ENCODE data around the gene PPARD.
A peak's percentile ranks its signal among the peaks of the same experiment; 100 is the strongest.

Gene PPARD

DNA sequence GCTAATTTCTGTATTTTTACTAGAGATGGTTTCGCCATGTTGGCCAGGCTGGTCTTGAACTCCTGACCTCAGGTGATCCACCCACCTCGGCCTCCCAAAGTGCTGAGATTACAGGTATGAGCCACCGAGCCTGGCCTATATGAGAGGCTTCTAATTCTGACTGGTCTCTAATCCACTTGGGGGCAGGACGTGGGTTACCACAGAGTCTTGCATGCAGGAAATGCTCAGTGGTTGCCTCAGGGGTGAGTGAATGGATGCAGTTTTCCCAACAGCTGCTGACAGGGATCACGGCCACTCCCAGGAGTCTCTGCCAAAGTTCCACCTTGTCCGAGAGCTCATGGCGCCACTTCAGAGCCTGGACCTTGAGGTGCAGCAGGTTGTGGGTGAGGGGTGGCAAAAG, 103.3 kb downstream of the PPARD start:
- DNase-seq, result no peak

DNA sequence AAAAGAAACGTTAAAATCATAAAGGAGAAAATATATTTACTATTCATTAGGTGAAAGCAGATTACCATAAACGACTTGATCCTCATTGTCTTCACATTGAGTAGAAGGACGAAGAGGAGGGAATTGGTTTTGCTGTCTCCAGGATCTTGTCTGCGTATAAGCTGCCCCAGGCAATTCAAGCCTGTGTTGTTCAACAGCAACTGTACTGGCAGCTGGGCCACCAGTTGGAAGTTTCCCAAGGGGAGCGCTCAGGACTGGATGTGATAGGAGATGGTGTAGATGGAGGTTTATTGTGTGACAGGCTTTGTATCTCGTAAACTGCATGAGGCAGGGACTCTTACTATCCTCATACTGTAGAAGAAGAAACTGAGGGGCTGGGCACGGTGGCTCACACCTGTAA, 105.8 kb downstream of the PPARD start:
- DNase-seq, result no peak

DNA sequence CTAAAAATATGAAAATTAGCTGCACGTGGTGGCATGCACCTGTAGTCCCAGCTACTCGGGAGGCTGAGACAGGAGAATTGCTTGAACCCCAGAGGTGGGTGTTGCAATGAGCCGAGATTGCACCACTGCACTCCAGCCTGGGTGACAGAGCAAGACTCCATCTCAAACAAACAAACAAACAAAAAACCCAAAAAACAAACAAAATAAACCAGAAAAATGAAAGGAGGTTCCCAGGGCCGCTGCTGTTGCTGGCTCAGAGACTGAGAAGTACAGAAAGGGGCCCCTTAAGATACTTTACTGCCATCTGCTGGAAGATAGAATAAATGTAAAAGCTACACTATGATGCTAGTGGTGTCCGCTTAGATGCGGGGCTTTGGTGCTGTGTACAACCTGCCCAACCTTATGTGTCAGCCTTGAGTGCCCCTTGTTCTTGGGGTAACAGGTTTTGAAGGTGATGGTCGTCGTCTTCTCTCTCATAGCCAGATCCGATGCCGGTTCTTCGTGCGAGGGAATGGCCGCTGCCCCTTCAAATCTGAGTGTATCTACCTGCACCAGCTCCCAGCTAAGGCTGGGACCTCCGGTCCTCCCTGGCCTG, 107.0 kb downstream of the PPARD start:
- peak; percentile 82 for DNase-seq

DNA sequence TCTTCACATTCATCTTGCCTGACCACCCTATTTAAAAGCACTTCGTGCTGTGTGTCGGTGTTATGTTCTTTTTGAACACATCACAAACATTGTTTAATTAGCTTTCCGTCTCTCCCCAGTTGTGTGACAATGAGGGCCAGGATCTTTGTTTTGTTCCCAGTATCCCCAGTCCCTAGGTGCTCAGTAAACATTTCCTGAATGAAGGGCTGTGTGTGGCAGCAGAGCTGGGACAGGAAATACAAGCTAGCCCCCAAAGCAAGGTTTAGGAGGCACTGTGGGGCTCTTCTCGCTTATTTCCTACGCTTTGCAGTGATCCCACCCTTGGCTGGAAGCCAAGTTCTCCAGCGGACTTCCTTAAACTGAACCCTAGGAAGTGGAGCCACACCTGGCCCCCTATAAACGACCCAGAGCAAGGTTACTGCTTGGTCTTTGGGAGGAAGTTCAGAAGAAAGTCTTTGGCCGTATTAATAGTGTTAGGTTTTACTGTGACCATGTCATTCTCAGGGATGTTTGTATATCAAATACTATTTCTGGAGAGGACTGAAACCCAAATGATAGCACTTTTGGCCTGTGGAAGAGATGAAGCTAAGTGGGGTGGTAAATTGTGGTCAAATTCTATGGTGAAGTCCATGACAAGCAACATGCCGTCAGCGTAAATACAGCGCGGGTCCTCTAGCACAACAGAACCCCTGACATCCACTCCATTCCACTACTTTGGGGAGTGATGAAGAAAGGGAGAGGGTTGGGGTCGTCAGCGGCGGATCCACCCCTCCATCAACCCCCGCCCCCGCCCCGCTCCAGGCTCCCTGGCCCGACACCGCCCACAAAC, 109.2 kb downstream of the PPARD start:
- DNase-seq, result no peak

DNA sequence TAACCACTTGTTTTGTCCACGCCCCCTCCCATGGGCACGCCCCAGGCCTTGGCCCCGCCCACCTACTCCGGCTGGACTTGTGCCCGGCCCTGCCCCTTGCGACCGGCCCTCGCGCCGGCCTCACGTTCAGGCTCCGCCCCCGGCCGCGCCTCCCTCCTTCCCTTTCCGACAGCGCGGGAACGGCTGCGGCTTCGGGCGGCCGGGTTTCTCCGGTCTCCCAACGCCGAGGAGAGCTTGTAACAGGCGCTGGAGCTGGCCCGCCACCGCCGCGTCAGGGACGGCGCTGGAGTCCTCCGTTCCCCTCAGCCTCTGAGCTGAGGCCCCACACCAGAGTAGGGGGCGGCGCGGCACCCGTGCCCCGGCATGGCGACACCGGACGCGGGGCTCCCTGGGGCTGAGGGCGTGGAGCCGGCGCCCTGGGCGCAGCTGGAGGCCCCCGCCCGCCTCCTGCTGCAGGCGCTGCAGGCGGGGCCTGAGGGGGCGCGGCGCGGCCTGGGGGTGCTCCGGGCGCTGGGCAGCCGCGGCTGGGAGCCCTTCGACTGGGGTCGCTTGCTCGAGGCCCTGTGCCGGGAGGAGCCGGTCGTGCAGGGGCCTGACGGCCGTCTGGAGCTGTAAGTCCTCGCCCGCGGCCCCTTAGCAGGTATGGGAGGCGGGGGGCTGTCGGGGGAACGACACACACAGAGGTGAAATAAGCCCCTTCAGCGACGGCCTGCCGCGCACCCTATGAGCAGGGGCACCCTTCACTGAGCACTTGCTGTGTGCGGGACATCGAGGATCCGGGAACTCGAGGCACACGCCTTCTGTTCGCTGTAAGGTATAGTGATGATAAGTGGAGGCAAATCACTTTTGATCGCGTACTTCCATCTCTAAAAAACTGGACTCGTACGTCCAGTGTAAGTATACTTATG, 110.1 kb downstream of the PPARD start, which contains the start of gene FANCE:
FANCE (plus strand) TSS at position 156 of the 908 bp plus-strand sequence; CDS start at position 364, 208 bp downstream.
- peak; percentile 93 for DNase-seq

DNA sequence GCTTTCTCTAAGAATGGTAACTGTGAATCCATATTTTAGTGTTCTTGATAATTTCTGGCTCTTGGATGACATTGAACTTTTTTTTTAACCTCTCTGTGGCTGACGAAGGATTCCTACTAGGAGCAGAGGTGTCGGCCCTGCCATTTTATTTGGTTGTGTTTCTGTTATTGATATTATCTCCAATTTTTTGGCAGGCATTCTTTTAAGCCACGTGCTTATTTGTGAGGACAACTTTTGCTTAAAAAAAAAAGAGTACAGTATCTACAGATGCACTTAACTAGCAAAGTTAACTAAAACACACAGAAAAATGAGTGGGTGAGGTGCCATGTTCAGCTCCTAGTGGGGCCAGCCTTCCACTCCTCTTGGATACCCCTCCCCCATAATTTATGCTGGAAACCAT, 110.9 kb downstream of the PPARD start:
- no peak for DNase-seq

DNA sequence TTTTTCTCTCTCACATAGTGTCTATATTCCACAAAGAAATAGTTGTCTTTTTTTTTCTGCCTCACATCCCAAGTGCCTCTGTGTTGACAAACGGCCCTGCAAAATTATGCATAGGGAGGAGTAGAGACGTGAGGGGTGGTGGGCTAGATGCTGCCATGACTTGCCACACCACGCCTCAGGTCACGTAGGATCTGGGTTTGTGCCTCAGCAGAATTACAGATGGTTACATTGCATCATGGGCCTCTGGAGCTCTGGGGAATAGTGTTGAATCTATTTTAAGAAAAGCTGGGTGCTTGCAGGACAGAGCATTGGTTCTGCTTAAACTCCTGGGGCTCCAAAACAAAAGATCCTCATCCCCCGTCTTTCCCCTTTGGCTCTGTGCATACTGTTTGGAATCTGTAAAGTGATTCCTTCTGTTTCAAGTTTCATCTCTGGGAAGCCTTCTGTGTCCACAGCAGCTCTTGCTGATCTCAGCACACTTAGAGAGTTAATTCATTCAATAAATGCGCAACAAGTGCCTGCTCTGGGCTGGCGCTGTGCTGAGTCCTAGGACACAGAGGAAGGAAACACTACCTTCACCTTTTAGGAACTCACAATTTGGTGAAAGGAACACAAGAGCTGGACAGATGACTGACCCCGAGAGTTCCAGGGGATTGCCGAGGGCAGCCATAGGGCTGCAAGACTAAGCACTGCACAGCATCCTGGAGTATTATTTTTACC, 112.2 kb downstream of the PPARD start:
- DNase-seq, result no peak

DNA sequence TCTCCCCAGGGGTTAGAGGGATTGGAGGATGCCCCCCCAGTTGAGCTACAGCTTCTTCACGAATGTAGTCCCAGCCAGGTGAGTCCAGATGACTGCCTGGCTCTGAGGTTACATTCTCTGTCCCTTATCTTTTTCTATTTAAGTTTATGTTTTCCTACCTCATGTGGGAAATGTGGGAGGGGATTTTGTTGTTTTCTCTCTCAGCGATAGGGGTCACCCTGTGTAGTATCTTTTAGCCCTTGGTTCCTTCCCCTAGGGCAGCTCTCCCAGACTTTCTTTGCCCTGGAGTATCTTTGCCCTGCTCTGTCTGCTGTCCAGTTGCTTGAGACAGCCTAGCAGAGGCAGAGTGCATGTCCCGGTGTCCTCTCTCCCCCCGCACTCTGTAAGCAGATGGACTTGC, 115.5 kb downstream of the PPARD start:
- DNase-seq, result no peak

DNA sequence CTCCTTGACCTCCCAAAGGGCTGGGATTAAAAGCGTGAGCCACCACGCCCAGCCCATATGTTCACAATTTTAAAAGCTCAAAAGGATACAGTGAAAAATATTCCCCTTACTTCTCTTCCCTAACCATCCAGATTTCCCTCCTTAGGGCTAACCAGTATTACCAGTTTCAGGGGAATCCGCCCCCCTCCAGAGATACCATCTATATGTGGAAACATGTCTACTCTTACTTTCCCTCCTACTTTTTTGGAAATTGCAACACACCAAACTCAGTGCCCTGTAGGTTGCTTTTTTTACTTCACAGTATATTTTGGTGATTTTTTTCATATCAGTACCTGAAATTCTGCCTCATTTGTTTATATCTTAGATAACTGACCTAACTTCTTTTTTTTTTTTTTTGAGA, 118.9 kb downstream of the PPARD start:
- DNase-seq, result no peak

DNA sequence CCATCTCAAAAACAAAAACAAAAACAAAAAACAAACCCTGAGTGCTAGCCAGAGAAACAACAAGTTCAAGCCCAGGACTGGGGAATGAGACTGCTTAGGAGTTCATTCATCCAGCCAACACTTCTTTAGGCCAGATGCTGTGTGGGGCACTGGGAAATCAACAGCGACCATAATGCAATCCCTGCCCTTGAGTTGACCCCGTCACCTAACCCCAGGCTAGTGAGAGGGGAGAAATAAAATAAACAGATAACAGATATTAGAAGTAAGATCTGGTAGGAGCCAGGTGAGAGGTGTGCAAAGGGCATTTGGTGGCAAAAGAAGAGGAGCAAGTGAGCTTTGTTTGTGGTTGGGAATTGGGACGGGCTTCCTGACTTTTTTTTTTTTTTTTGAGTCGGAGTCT, 120.9 kb downstream of the PPARD start:
- DNase-seq, result no peak

DNA sequence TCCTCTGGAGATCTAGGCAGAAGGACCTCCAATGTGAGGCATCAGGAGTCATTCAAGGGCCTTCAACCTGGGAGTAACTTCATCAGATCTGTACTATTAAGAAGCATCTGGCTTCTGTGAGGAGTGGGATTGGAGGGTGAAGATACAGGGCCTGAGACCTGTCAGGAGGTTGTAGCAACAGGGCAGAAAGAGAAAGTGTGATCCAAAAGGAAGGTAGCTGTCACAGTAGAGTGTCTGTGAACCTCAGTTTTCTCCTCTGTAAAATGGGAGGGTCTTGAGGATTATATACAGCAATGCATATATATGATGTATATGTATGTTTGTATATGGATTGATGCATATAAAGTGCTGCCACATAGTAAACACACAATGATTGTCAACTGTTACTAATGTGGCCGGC, 123.3 kb downstream of the PPARD start:
- DNase-seq, result no peak

DNA sequence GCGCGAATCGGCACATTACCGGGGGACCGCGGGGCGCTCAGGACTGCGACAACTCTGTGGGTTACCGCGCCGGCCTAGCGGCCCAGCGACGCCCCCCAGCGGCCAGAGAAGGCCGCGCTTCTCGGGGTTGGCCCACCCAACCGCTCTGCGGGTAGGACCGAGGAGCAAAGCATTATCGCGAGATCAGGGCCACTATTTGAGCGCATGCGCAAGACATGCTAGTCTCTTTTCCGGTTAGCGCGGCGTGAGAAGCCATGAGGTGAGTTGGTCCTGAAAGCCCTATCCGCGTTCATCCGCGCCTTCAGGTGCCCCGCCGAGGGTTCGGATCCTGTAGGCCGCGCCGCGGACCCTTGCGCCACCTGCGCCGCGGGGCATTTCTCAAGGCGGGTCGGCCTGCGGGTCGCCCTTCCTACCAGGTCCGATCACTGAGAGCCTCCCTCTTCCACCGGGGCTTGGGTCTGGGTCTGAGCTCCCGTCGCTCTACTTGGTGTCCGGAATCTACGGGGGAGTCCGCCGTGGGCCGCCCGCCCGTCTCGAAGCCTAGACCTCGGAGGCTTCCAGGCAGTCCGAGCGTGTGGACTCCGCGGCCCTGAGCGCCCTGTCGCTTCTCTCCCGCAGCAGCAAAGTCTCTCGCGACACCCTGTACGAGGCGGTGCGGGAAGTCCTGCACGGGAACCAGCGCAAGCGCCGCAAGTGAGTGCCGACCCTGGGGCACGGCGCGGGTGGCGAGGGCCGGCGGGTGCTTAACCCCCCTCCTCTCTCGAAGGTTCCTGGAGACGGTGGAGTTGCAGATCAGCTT, 126.0 kb downstream of the PPARD start, which contains the start of gene RPL10A:
RPL10A (plus strand) TSS at position 221 of the 799 bp plus-strand sequence; CDS start at position 255, 34 bp downstream.
- DNase-seq, result peak; percentile 95

DNA sequence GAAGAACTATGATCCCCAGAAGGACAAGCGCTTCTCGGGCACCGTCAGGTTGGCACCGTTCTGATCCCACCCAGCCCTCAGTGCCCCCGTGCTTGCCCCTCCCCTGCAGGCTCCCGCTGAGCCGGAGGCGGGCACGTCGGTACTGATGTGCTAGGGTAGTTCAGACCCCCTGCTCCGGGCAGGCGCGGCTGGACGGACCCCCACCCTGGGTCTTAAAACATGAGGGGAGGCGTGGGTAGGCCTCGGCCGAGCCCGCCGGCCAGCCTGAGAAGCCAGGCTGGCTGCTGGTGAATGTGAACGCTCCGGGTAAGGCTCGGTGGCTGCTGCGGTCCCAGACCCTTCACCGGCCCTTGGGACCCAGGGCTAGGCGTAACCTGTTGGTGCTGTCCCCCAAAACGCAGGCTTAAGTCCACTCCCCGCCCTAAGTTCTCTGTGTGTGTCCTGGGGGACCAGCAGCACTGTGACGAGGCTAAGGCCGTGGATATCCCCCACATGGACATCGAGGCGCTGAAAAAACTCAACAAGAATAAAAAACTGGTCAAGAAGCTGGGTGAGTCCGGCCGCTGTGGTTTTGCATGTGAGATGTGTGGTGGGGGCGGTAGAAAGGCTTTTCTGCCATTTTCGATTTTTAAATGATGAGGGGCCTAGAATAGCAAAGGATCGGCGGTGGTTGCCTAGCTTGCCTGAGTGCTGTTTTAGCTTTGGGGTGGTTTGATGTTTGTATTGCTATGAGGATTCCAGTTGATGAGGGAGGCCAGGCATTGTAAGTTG, 126.8 kb downstream of the PPARD start:
- peak; percentile 57 for DNase-seq

DNA sequence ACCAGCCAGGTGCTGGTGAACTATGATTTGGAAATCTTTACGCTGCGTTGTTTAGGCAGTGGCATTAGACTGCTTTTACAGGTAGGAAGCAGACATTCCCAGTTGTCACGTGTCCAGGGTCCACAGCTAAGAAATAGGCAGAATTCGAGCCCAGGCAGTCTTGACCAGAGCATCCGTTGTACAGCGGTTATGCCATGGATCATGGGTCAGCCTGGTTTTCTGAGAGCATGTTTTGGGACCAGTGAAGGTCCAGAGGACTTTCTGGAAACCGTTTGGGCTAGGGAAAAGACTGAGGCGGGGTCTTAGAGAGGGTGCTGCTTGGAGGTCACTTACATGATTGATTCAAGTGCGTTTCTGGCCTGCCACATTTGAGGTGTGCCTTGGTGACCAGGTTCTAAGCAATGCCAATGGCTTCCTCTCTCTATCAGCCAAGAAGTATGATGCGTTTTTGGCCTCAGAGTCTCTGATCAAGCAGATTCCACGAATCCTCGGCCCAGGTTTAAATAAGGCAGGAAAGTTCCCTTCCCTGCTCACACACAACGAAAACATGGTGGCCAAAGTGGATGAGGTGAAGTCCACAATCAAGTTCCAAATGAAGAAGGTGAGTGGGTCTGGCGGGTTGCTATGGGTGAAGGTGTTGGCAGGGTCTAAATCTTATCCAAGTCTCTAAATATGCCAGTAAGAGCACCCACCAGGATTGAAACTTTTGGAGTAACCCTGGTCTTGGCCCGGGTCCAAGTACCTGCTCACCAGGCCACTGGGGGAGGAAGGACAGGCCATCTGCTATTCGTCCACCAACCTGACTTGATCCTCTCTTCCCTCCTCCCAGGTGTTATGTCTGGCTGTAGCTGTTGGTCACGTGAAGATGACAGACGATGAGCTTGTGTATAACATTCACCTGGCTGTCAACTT, 127.6 kb downstream of the PPARD start:
- DNase-seq, result peak; percentile 64

DNA sequence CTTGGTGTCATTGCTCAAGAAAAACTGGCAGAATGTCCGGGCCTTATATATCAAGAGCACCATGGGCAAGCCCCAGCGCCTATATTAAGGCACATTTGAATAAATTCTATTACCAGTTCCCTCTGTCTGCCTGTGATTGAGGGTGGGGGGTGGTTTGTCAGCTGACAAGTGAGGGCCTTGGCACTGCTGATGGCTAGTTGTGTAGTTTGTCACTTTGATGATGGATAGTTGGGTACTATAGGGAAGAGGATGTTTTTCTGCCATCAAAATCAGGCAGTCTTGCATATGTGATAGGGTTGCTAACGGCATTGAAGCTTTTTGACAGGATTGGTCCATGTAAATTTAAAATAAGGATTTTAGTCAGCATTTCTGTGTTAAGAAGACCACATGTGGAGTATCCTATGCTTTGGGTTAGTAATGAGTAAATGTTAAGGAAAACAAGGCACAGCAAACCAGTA, 128.3 kb downstream of the PPARD start:
- no peak for DNase-seq

DNA sequence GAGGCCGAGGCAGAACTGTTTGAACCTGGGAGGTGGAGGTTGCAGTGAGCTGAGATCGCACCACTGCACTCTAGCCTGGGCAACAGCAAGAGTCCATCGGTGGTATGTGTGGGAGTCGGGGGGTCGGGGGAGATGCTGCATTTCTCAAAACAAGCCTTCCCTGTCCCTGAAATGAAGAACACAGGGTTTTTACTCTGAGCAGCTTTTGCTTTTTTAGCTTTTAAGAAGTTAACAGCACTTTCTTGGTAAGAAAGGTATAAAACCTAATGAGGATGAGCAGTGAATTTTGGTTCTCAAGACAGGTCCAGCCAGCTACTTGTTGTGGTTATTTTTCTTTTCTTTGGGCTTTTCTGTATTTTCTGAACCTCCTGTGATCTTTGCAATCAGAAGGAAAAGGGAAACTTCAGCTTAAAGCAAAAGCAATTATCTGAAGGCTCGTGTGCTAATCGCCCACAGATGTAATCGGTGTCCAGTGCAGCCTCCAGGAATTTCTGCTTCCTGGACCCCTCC, 129.5 kb downstream of the PPARD start:
- DNase-seq, result no peak

DNA sequence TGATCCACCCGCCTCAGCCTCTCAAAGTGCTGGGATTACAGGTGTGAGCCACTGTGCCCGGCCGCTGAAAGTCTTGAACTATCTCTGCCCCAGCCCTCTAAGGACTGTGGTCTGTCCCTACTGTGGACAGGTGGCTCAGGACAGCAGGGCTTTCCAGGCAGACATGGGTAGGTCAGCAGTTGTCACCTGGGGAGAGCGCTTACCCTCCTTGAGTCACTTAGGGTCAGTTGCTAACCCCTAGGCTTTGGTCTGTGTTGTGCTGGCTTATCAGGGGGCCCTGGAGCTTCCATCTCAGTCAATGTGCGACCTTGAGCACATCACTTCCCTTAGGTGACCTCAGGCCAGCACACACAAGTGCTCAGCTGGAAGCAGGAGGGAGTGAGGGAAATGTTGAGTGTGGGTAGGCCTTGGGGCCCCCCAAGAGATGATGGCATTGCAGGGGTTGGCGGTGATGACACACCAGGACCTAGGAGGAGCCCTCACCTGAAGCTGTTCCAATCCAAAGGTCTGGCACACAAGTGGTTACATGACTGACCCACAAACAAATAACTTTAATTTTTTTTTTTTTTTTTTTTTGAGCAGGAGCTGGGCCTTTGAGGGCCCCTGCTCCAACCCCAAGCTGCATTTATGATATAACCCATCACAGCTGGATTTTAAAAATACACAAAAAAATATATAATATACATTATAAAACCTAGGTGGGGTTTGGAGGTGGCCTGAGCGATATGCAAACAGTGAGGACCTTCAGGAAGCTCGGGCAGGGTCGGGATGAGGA, 130.9 kb downstream of the PPARD start:
- no peak for DNase-seq

DNA sequence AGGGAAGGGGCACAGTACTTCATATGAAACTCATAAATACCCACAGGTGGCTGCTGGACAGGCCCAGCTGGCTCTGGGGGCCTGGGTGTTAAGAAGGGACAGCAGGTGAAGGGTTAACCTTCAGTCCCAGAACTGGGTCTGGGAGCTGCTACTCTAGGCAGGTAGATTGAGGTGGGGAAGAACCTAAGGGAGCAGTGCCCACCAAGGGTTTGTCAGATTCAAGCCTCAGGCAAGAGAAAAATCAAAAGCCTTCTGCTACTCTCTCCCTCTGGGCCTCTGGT, 131.4 kb downstream of the PPARD start:
- DNase-seq, result peak; percentile 28

Data from DMS53 (cell line).